Sigmoid colon (tissue), 7 donors: ENCODE measurements around the gene TLCD3A. TPM values are rescaled to one million over a fixed set of nuclear protein-coding genes. Genes with fewer than 3 reads are reported as not detected.
"Not testable (repeated sequence)": the region's sequence is repeated elsewhere in the genome, so short reads cannot be mapped to it uniquely, and the experiment has no call there.

ENCODE experiments used
- DNase-seq: peaks from one replicate; pipeline ENCODE4 v3.0.0-alpha.2; 2019
- H3K27ac ChIP-seq, 4 donors: fragments of 200-600 bp; sonication (generic); one replicate each; pipeline ENCODE4 v1.5.1; 2016 to 2019; ENCODE audit warnings: mild to moderate bottlenecking in 1 of 4
- H3K27me3 ChIP-seq, 3 donors: fragments of 200-600 bp; sonication (generic); one replicate each; pipeline ENCODE4 v1.5.1; 2019; ENCODE audit warnings: mild to moderate bottlenecking in 1 of 3
- H3K36me3 ChIP-seq, 4 donors: fragments of 200-600 bp; sonication (generic); one replicate each; pipeline ENCODE4 v1.5.1; 2016 to 2019
- H3K4me1 ChIP-seq, 4 donors: fragments of 200-600 bp; sonication (generic); one replicate each; pipeline ENCODE4 v1.5.1; 2017 to 2019
- H3K4me3 ChIP-seq, 4 donors: fragments of 200-600 bp; sonication (generic); one replicate each; pipeline ENCODE4 v1.5.1; 2017 to 2019; ENCODE audit warnings: mild to moderate bottlenecking in 2 of 4, moderate library complexity in 1 of 4
- H3K9me3 ChIP-seq, 4 donors: fragments of 200-600 bp in 3 of 4; sonication (generic) in 3 of 4; one replicate each; pipeline versions ENCODE4 v1.5.1 to v1.6.1; 2013 to 2019
- EP300 ChIP-seq, 4 donors: sonication (generic); formaldehyde crosslinking; IDR thresholded peaks; one replicate each; pipeline ENCODE4 v1.6.1; 2017; ENCODE audit warnings: antibody characterized with exemption in 4 of 4
- POLR2A ChIP-seq, 2 donors: fragments of 450-650 bp; IDR thresholded peaks; one replicate each; pipeline ENCODE4 v1.6.1; 2016; ENCODE audit warnings: antibody characterized with exemption in 2 of 2, mild to moderate bottlenecking in 2 of 2, moderate library complexity in 2 of 2
- POLR2AphosphoS5 ChIP-seq, 4 donors: sonication (generic); formaldehyde crosslinking; IDR thresholded peaks; one replicate each; pipeline ENCODE4 v1.6.1; 2017; ENCODE audit warnings: antibody characterized with exemption in 4 of 4
- WGBS, 2 donors: extraction: QIAGEN DNeasy Blood & Tissue Kit; methylation state at CpG; one replicate each; pipeline ENCODE4 v1.1.7; 2013; 5-methylcytosine and 5-hydroxymethylcytosine counted together
- intact Hi-C: fragments of 100-400 bp; cut with DNase I; formaldehyde crosslinking; loops from one replicate; pipeline ENCODE4 v1.15.1; 2023
- polyA plus RNA-seq, 3 donors: library from polyadenylated mRNA; stranded (reverse); fragments of 200-250 nt; gene quantifications; one replicate each; pipeline ENCODE4 v1.2.3, GENCODE V29; 2013
- total RNA-seq, 4 donors: library from RNA; depleted of rRNA; stranded (reverse); fragments of >200 nt; gene quantifications; one replicate each; pipeline ENCODE4 v1.1.0, GENCODE V29; 2016
- TF ChIP-seq, protein P1 (sequence below), 4 experiments: fragments of 450-650 bp in 3 of 4; fragments of 200-600 bp in 1 of 4; IDR thresholded peaks; one replicate each; pipeline ENCODE4 v1.5.1; 2016 to 2019; ENCODE audit warnings: antibody characterized with exemption in 4 of 4, mild to moderate bottlenecking in 3 of 4, moderate library complexity in 2 of 4
- donor health status: healthy with polysubstance abuse.
- donor health status: Bipolar disorder and iron deficiency.
- donor health status: healthy.

TLCD3A gene
- total and polyA plus RNA-seq, 7 donors = 1.8 to 10.3 (median 3.8) TPM

DNA sequence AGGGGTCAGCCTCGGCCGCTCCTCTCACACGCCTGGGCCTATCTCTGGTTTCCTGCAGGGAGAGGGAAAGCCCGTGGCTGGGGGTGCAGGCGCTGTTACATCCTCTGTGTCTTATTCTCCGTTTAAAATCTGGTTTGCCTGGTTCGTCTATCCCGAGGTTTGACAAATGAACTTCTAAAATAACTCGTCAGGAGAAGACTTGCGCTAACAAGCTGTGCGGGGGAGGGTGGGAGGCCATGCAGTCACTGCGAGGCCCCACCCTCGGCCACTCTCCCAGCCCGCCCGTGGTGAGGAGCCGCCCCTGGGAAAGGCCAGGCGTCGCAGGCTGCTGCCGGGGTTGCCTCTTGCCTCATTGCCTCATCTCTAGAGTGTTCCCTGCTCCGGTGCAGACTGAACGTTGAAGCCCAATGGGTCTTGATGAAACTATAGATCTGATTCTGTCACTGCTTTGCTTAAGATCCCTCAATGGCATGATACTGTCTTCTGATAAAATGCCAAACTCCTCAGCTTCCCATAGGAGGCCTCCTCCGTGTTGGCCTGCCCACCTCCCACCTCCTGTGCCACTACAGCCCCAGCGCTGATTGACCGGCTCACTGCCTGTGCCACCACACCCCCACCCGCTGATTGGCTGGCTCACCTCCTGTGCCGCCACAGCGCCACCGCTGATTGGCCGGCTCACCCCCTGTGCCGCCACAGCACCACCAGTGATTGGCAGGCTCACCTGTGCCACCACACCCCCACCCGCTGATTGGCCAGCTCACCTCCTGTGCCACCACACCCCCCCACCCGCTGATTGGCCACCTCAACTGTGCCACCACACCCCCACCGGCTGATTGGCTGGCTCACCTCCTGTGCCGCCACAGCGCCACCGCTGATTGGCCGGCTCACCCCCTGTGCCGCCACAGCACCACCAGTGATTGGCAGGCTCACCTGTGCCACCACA is 57.8 kb downstream of the TLCD3A start:
- intact Hi-C loops = loop anchor here (10.0 kb wide), 1 partner anchor 265 kb away; no protein-coding TSS in a partner anchor
- DNase-seq = peak; percentile 74
- Histone ChIP-seq H3K36me3 (peaks cover 20 to 56% (median 21%) of the 10 kb centered on the region in 4 donors), H3K27ac (peak overlapping the region; percentile 23 to 57 (median 45)), H3K4me1 (peaks cover 0 to 29% (median 20%) of the 10 kb centered on the region in 4 donors)
- peak in 1 of 4 donors; percentile 19 for TF ChIP-seq POLR2AphosphoS5 (IDR thresholded peaks at IDR 0.05)
- 92 to 93% methylated on average over 34 to 37 of the region's 38 CpGs for WGBS, 2 donors
- not testable (repeated sequence) for H3K27me3 ChIP-seq, H3K9me3 ChIP-seq, H3K4me3 ChIP-seq

DNA sequence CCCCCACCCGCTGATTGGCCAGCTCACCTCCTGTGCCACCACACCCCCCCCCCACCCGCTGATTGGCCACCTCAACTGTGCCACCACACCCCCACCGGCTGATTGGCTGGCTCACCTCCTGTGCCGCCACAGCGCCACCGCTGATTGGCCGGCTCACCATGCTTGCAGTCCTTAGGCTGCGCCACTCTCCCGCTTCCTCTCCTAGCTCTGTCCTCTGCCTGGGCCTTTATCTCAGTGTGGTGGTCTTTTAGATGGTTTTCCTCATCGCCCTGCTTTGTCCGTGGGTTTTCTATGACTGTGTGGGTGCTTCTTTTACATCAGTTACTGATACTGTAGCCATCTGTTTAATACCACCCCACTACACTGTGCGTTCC is 58.5 kb downstream of the TLCD3A start:
- not testable (repeated sequence) for H3K27me3 ChIP-seq, H3K9me3 ChIP-seq, H3K4me3 ChIP-seq
- intact Hi-C loops = loop anchor here (10.0 kb wide), 1 partner anchor 264 kb away; no protein-coding TSS in a partner anchor
- peak overlapping the region in 2 of 4 donors; percentile 8 to 14 for H3K27ac ChIP-seq
- peaks cover 20 to 56% (median 21%) of the 10 kb centered on the region in 4 donors for H3K36me3 ChIP-seq
- WGBS, 2 donors = 92 to 93% methylated on average over 10 of the region's 12 CpGs
- peak; percentile 62 for DNase-seq
- peaks cover 0 to 34% (median 25%) of the 10 kb centered on the region in 4 donors for H3K4me1 ChIP-seq

DNA sequence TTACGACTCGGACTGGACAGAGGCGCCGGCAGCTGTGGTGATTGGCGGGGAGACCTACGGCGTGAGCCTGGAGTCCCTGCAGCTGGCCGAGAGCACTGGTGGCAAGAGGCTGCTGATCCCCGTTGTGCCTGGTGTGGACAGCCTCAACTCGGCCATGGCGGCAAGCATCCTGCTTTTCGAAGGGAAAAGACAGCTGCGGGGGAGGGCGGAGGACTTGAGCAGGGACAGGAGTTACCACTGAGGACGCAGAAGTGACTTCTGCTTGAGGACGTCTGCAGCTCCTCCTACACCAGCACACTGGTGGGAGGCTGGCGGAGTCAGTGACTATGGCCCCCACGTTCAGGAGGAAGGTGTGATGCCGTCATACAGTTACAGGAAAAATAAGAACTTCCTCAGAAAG is 59.4 kb downstream of the TLCD3A start:
- TF ChIP-seq POLR2AphosphoS5 (IDR thresholded peaks at IDR 0.05) (no peak), EP300 (IDR thresholded peaks at IDR 0.05) (no peak), POLR2A (IDR thresholded peaks at IDR 0.05) (no peak)
- TF ChIP-seq, protein P1, sequence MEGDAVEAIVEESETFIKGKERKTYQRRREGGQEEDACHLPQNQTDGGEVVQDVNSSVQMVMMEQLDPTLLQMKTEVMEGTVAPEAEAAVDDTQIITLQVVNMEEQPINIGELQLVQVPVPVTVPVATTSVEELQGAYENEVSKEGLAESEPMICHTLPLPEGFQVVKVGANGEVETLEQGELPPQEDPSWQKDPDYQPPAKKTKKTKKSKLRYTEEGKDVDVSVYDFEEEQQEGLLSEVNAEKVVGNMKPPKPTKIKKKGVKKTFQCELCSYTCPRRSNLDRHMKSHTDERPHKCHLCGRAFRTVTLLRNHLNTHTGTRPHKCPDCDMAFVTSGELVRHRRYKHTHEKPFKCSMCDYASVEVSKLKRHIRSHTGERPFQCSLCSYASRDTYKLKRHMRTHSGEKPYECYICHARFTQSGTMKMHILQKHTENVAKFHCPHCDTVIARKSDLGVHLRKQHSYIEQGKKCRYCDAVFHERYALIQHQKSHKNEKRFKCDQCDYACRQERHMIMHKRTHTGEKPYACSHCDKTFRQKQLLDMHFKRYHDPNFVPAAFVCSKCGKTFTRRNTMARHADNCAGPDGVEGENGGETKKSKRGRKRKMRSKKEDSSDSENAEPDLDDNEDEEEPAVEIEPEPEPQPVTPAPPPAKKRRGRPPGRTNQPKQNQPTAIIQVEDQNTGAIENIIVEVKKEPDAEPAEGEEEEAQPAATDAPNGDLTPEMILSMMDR (IDR thresholded peaks at IDR 0.05) = no peak
- H3K9me3 ChIP-seq = no peaks in the 10 kb centered on the region
- 91 to 92% methylated on average over 19 of the region's 19 CpGs for WGBS, 2 donors
- no peak overlapping the region for H3K4me3 ChIP-seq
- H3K27me3 ChIP-seq = no peaks in the 10 kb centered on the region
- H3K4me1 ChIP-seq = peaks cover 0 to 34% (median 25%) of the 10 kb centered on the region in 4 donors
- peaks cover 20 to 56% (median 21%) of the 10 kb centered on the region in 4 donors for H3K36me3 ChIP-seq
- intact Hi-C loops = loop anchor here (10.0 kb wide), 1 partner anchor 263 kb away; no protein-coding TSS in a partner anchor
- H3K27ac ChIP-seq = peak overlapping the region in 1 of 4 donors; percentile 35
- peak; percentile 66 for DNase-seq

DNA sequence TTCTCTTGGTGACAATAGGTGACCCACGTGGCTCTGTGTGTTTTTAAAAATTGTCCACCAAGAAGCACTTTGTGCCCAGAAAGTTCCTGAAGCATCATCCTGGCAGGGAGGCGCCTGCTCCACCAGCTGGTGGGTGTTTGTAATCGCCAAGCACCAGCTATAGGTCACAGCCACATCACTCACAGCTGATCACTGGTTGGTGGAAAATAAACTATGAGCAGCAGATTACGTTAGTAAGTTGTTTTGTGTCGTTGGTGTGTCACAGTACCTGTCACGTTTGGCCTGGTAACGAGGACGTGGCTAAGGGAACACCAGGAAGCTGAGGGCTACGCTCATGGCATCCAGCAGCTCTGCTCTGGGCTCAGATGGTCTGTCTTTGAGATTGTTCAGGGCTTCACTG is 59.9 kb downstream of the TLCD3A start:
- intact Hi-C loops = loop anchor here (10.0 kb wide), 1 partner anchor 263 kb away; no protein-coding TSS in a partner anchor
- no peaks in the 10 kb centered on the region for H3K27me3 ChIP-seq
- peak overlapping the region in 1 of 4 donors; percentile 35 for H3K27ac ChIP-seq
- H3K4me1 ChIP-seq = peaks cover 0 to 34% (median 25%) of the 10 kb centered on the region in 4 donors
- no peaks in the 10 kb centered on the region for H3K9me3 ChIP-seq
- no peak for TF ChIP-seq EP300 (IDR thresholded peaks at IDR 0.05)
- no peak for TF ChIP-seq POLR2A (IDR thresholded peaks at IDR 0.05)
- TF ChIP-seq POLR2AphosphoS5 (IDR thresholded peaks at IDR 0.05) = peak in 1 of 4 donors; percentile 9
- TF ChIP-seq, protein P1 (IDR thresholded peaks at IDR 0.05) = no peak
- WGBS, 2 donors = 80 to 81% methylated on average over 9 of the region's 9 CpGs
- H3K36me3 ChIP-seq = peaks cover 20 to 54% (median 21%) of the 10 kb centered on the region in 4 donors
- H3K4me3 ChIP-seq = no peak overlapping the region
- peak; percentile 43 for DNase-seq

Other genes starting within 250 kb of the TLCD3A start
- gene VPS53, start 17.8 kb upstream of the TLCD3A start, total RNA-seq = 10 to 100 TPM; 15.3 to 28.5 (median 23.5) TPM
- 10 to 100 TPM in 2 of 3 donors, 1 to 10 TPM in 1; 4.6 to 20.8 (median 10.2) TPM for gene VPS53, start 17.8 kb upstream of the TLCD3A start, polyA plus RNA-seq
- gene GEMIN4, start 19.7 kb downstream of the TLCD3A start, total RNA-seq = 10 to 100 TPM; 11.4 to 19.4 (median 15.7) TPM
- 10 to 100 TPM in 1 of 3 donors, 1 to 10 TPM in 2; 3.0 to 14.8 (median 4.9) TPM for gene GEMIN4, start 19.7 kb downstream of the TLCD3A start, polyA plus RNA-seq
- gene GLOD4, start 49.7 kb downstream of the TLCD3A start, total RNA-seq = 10 to 100 TPM; 28.8 to 42.7 (median 35.7) TPM
- 10 to 100 TPM; 56.1 to 85.5 (median 79.3) TPM for gene GLOD4, start 49.7 kb downstream of the TLCD3A start, polyA plus RNA-seq
- 10 to 100 TPM; 11.0 to 22.4 (median 18.0) TPM for gene MRM3, start 49.8 kb downstream of the TLCD3A start, total RNA-seq
- 10 to 100 TPM; 10.4 to 17.4 (median 11.4) TPM for gene MRM3, start 49.8 kb downstream of the TLCD3A start, polyA plus RNA-seq
- gene NXN, start 247.2 kb downstream of the TLCD3A start, total RNA-seq = 10 to 100 TPM; 50.4 to 75.9 (median 67.1) TPM
- gene NXN, start 247.2 kb downstream of the TLCD3A start, polyA plus RNA-seq = 10 to 100 TPM in 1 of 3 donors, 1 to 10 TPM in 2; 1.4 to 11.5 (median 8.4) TPM